SK-N-SH (cell line): Measurements from ENCODE around the gene BTBD9. TPM values are rescaled to one million over a fixed set of nuclear protein-coding genes. Genes with fewer than 3 reads are reported as not detected.

Experiments used
- CTCF ChIA-PET: fragments of 300-600, 350-600 bp; formaldehyde crosslinking; extraction: SDS; loops from one replicate; lab custom pipeline; 2021; lab: Yijun Ruan, JAX
- POLR2A ChIA-PET: fragments of 350-600 bp; sonication (Branson Sonifier 250); formaldehyde crosslinking; extraction: SDS; loops from one replicate; lab custom pipeline; 2020; ENCODE audit warnings: antibody characterized with exemption, inconsistent platforms; lab: Yijun Ruan, JAX
- DNase-seq: peaks from one replicate; pipeline ENCODE4 v3.0.0; 2012
- H2AFZ ChIP-seq: fragments of 200-600 bp; sonication (generic); 2 replicates; pipeline ENCODE4 v1.8.1; 2016; ENCODE audit warnings: antibody characterized with exemption, mild to moderate bottlenecking, low read depth
- H3F3A ChIP-seq: fragments of 200-600 bp; sonication (generic); replicated peaks from 2 replicates; pipeline ENCODE3; 2016; ENCODE audit warnings: antibody characterized with exemption, mild to moderate bottlenecking; ENCODE audit not compliant: insufficient read depth
- H3K27ac ChIP-seq, 2 experiments: fragments of 200-500 bp in 1 of 2; fragments of 200-600 bp in 1 of 2; sonication (Bioruptor generic) in 1 of 2; sonication (generic), shearing (Covaris generic) in 1 of 2; 2 replicates each; pipeline versions ENCODE4 v1.5.1 to v1.6.1; 2014 to 2016; ENCODE audit warnings: low read depth in 2 of 2, inconsistent platforms in 1 of 2, low read length in 1 of 2, mild to moderate bottlenecking in 1 of 2, mixed read lengths in 1 of 2
- H3K27me3 ChIP-seq: fragments of 200-600 bp; sonication (generic), shearing (Covaris generic); 2 replicates; pipeline ENCODE4 v1.6.1; 2016; ENCODE audit warnings: mixed run types; ENCODE audit not compliant: insufficient read depth
- H3K36me3 ChIP-seq, 2 experiments: fragments of 200-500 bp in 1 of 2; fragments of 200-600 bp in 1 of 2; sonication (Bioruptor generic) in 1 of 2; sonication (generic) in 1 of 2; replicated peaks in 1 of 2; 2 replicates each; pipeline versions ENCODE3 to v1.5.1; 2014 to 2016; ENCODE audit warnings: low read length in 1 of 2, mild to moderate bottlenecking in 1 of 2; ENCODE audit not compliant: insufficient read depth in 2 of 2, control insufficient read depth in 1 of 2
- H3K4me1 ChIP-seq, 2 experiments: fragments of 200-500 bp in 1 of 2; fragments of 200-600 bp in 1 of 2; sonication (Bioruptor generic) in 1 of 2; sonication (generic), shearing (Covaris generic) in 1 of 2; 2 replicates each; pipeline versions ENCODE4 v1.5.1 to v1.6.1; 2014 to 2016; ENCODE audit warnings: low read depth in 1 of 2, low read length in 1 of 2, mixed run types in 1 of 2; ENCODE audit not compliant: insufficient read depth in 2 of 2, control insufficient read depth in 1 of 2
- H3K4me2 ChIP-seq: fragments of 200-600 bp; sonication (generic), shearing (Covaris generic); 2 replicates; pipeline ENCODE4 v1.6.1; 2017; ENCODE audit warnings: mixed run types
- H3K4me3 ChIP-seq, 2 experiments: fragments of 200-500 bp in 1 of 2; fragments of 200-600 bp in 1 of 2; sonication (Bioruptor generic) in 1 of 2; sonication (generic), shearing (Covaris generic) in 1 of 2; 2 replicates each; pipeline versions ENCODE4 v1.5.1 to v1.8.1; 2014 to 2016; ENCODE audit warnings: low read depth in 2 of 2, inconsistent platforms in 1 of 2, low read length in 1 of 2, mild to moderate bottlenecking in 1 of 2, mixed read lengths in 1 of 2, moderate library complexity in 1 of 2
- H3K79me2 ChIP-seq: fragments of 200-600 bp; sonication (generic); 2 replicates; pipeline ENCODE4 v1.8.1; 2017; ENCODE audit warnings: mild to moderate bottlenecking; ENCODE audit not compliant: insufficient read depth
- H3K9ac ChIP-seq: fragments of 200-600 bp; sonication (generic); 2 replicates; pipeline ENCODE4 v1.6.1; 2017; ENCODE audit warnings: mixed run types
- H3K9me2 ChIP-seq: fragments of 200-600 bp; sonication (generic); 2 replicates; pipeline ENCODE4 v1.6.1; 2017; ENCODE audit warnings: mixed run types
- H3K9me3 ChIP-seq: fragments of 200-600 bp; sonication (generic); 2 replicates; pipeline ENCODE4 v1.6.1; 2017; ENCODE audit warnings: mixed run types, mild to moderate bottlenecking, moderate library complexity
- H4K20me1 ChIP-seq: fragments of 200-600 bp; sonication (generic); 2 replicates; pipeline ENCODE4 v1.6.1; 2017; ENCODE audit warnings: mild to moderate bottlenecking, mixed run types; ENCODE audit not compliant: insufficient read depth
- CHD2 ChIP-seq: fragments of 150-350 bp; IDR thresholded peaks from 2 replicates; pipeline ENCODE4 v1.6.1; 2018; ENCODE audit warnings: low read length; ENCODE audit not compliant: partially characterized antibody
- ELF1 ChIP-seq: IDR thresholded peaks from 2 replicates; pipeline ENCODE4 v1.4.0; 2012
- FOSL2 ChIP-seq: IDR thresholded peaks from 2 replicates; pipeline ENCODE4 v1.4.0; 2012; ENCODE audit warnings: low read depth, mild to moderate bottlenecking, moderate library complexity, borderline replicate concordance
- JUND ChIP-seq: IDR thresholded peaks from 2 replicates; pipeline ENCODE4 v1.4.0; 2012
- MEF2A ChIP-seq: IDR thresholded peaks from 2 replicates; pipeline ENCODE4 v1.4.0; 2012; ENCODE audit warnings: low read depth, borderline replicate concordance
- MXI1 ChIP-seq: IDR thresholded peaks from 2 replicates; pipeline ENCODE4 v1.6.1; 2012; ENCODE audit warnings: mild to moderate bottlenecking, low read depth, low read length, improper control_type of control experiment
- RAD21 ChIP-seq: IDR thresholded peaks from 2 replicates; pipeline ENCODE4 v1.6.1; 2012; ENCODE audit warnings: mild to moderate bottlenecking, low read length
- RCOR1 ChIP-seq: fragments of 150-350 bp; IDR thresholded peaks from 2 replicates; pipeline ENCODE4 v1.6.1; 2017; ENCODE audit warnings: antibody characterized with exemption, low read length
- RFX5 ChIP-seq: IDR thresholded peaks from 2 replicates; pipeline ENCODE4 v1.6.1; 2012; ENCODE audit warnings: mild to moderate bottlenecking, improper control_type of control experiment, low read length
- SIN3A ChIP-seq: IDR thresholded peaks from 2 replicates; pipeline ENCODE4 v1.6.1; 2012; ENCODE audit warnings: low read depth, mild to moderate bottlenecking, low read length, moderate library complexity, borderline replicate concordance
- TCF12 ChIP-seq: IDR thresholded peaks from 2 replicates; pipeline ENCODE4 v1.4.0; 2012
- YY1 ChIP-seq: IDR thresholded peaks from 2 replicates; pipeline ENCODE4 v1.4.0; 2012; ENCODE audit warnings: low read depth, mild to moderate bottlenecking
- WGBS: methylation state at CpG from one replicate; pipeline ENCODE4 v1.1.6; 2017; ENCODE audit warnings: low lambda C conversion rate; 5-methylcytosine and 5-hydroxymethylcytosine counted together
- polyA plus RNA-seq, 3 experiments: library from polyadenylated mRNA; depleted of rRNA; stranded (reverse); fragments of >200 nt; gene quantifications; 2 replicates each; pipeline ENCODE4 v1.2.3, GENCODE V29; 2012
- TF ChIP-seq, protein P1 (sequence below): IDR thresholded peaks from 2 replicates; pipeline ENCODE4 v1.4.0; 2012; ENCODE audit warnings: low read depth, borderline replicate concordance
- TF ChIP-seq, protein P2 (sequence below): fragments of 150-350 bp; IDR thresholded peaks from 2 replicates; pipeline ENCODE4 v1.6.1; 2016; ENCODE audit warnings: mild to moderate bottlenecking, low read depth, low read length
- TF ChIP-seq, protein P3 (sequence below): IDR thresholded peaks from 2 replicates; pipeline ENCODE4 v1.6.1; 2012; ENCODE audit warnings: mild to moderate bottlenecking, low read depth, low read length, moderate library complexity
- TF ChIP-seq, protein P4 (sequence below): IDR thresholded peaks from 2 replicates; pipeline ENCODE4 v1.4.0; 2012; ENCODE audit warnings: low read depth, borderline replicate concordance
- TF ChIP-seq, protein P5 (sequence below): IDR thresholded peaks from 2 replicates; pipeline ENCODE4 v1.4.0; 2012; ENCODE audit warnings: low read depth

The BTBD9 gene
- polyA plus RNA-seq, 1 of the 3 experiments (the other 2 are of a cell fraction) = 2.2 TPM

GRCh38 chr6:38184585-38185080 lies 455.1 kb downstream of the BTBD9 start:
- no peaks in the 10 kb centered on the region for H3K79me2 ChIP-seq
- no peak overlapping the region for H3K4me3 ChIP-seq
- no peaks in the 10 kb centered on the region for H3K9me3 ChIP-seq
- H3K27me3 ChIP-seq = no peaks in the 10 kb centered on the region
- H3K9me2 ChIP-seq = no peaks in the 10 kb centered on the region
- POLR2A ChIA-PET = interaction anchor here (0.6 kb wide), 1 partner anchor 479 kb away, joined by 5 read pairs; no protein-coding TSS in a partner anchor
- H3F3A ChIP-seq = no peaks in the 10 kb centered on the region
- no peak overlapping the region for H2AFZ ChIP-seq
- H3K36me3 ChIP-seq = no peaks in the 10 kb centered on the region
- TF ChIP-seq JUND (no peak), TCF12 (no peak), RAD21 (no peak), MXI1 (0 out of 2 replicates have a peak, but pooled peaks have one; percentile 18), SIN3A (no peak), RCOR1 (no peak)
- TF ChIP-seq, protein P1, sequence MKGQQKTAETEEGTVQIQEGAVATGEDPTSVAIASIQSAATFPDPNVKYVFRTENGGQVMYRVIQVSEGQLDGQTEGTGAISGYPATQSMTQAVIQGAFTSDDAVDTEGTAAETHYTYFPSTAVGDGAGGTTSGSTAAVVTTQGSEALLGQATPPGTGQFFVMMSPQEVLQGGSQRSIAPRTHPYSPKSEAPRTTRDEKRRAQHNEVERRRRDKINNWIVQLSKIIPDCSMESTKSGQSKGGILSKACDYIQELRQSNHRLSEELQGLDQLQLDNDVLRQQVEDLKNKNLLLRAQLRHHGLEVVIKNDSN = no peak
- CTCF ChIA-PET = interaction anchor here (1.1 to 1.5 kb wide), 2 partner anchors 9 to 95 kb away, joined by 3 to 5 read pairs; no protein-coding TSS in a partner anchor
- no peak overlapping the region for H3K4me2 ChIP-seq
- peak; percentile 69 for DNase-seq
- no peaks in the 10 kb centered on the region for H4K20me1 ChIP-seq
- H3K27ac ChIP-seq = peak overlapping the region in 1 of 2 experiments; percentile 47; a peak in 1 of 4 replicates
- peaks cover 0 to 31% of the 10 kb centered on the region in 2 experiments; a peak in 2 of 4 replicates for H3K4me1 ChIP-seq
- no peak overlapping the region for H3K9ac ChIP-seq
- 72% methylated on average over 9 of the region's 11 CpGs for WGBS

GRCh38 chr6:38183856-38184584 lies 455.7 kb downstream of the BTBD9 start:
- Histone ChIP-seq H2AFZ (no peak overlapping the region), H3F3A (no peaks in the 10 kb centered on the region), H3K4me1 (peaks cover 0 to 35% of the 10 kb centered on the region in 2 experiments; a peak in 2 of 4 replicates), H3K9me3 (no peaks in the 10 kb centered on the region), H3K9ac (no peak overlapping the region), H3K36me3 (no peaks in the 10 kb centered on the region), H3K27me3 (no peaks in the 10 kb centered on the region), H3K27ac (peak overlapping the region in 1 of 2 experiments; percentile 47; a peak in 1 of 4 replicates), H3K79me2 (no peaks in the 10 kb centered on the region), H4K20me1 (no peaks in the 10 kb centered on the region), H3K9me2 (no peaks in the 10 kb centered on the region), H3K4me2 (no peak overlapping the region), H3K4me3 (no peak overlapping the region)
- no peak for DNase-seq
- ChIA-PET CTCF (interaction anchor here (1.1 kb wide), 2 partner anchors 95 to 310 kb away, joined by 3 to 5 read pairs; no protein-coding TSS in a partner anchor), POLR2A (interaction anchor here (0.6 kb wide), 1 partner anchor 479 kb away, joined by 5 read pairs; no protein-coding TSS in a partner anchor)
- 86% methylated on average over 12 of the region's 13 CpGs for WGBS
- no peak for TF ChIP-seq RAD21
- no peak for TF ChIP-seq SIN3A
- TF ChIP-seq, protein P2, sequence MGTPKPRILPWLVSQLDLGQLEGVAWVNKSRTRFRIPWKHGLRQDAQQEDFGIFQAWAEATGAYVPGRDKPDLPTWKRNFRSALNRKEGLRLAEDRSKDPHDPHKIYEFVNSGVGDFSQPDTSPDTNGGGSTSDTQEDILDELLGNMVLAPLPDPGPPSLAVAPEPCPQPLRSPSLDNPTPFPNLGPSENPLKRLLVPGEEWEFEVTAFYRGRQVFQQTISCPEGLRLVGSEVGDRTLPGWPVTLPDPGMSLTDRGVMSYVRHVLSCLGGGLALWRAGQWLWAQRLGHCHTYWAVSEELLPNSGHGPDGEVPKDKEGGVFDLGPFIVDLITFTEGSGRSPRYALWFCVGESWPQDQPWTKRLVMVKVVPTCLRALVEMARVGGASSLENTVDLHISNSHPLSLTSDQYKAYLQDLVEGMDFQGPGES = no peak
- TF ChIP-seq, protein P3, sequence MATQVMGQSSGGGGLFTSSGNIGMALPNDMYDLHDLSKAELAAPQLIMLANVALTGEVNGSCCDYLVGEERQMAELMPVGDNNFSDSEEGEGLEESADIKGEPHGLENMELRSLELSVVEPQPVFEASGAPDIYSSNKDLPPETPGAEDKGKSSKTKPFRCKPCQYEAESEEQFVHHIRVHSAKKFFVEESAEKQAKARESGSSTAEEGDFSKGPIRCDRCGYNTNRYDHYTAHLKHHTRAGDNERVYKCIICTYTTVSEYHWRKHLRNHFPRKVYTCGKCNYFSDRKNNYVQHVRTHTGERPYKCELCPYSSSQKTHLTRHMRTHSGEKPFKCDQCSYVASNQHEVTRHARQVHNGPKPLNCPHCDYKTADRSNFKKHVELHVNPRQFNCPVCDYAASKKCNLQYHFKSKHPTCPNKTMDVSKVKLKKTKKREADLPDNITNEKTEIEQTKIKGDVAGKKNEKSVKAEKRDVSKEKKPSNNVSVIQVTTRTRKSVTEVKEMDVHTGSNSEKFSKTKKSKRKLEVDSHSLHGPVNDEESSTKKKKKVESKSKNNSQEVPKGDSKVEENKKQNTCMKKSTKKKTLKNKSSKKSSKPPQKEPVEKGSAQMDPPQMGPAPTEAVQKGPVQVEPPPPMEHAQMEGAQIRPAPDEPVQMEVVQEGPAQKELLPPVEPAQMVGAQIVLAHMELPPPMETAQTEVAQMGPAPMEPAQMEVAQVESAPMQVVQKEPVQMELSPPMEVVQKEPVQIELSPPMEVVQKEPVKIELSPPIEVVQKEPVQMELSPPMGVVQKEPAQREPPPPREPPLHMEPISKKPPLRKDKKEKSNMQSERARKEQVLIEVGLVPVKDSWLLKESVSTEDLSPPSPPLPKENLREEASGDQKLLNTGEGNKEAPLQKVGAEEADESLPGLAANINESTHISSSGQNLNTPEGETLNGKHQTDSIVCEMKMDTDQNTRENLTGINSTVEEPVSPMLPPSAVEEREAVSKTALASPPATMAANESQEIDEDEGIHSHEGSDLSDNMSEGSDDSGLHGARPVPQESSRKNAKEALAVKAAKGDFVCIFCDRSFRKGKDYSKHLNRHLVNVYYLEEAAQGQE = no peak
- TF ChIP-seq, protein P4, sequence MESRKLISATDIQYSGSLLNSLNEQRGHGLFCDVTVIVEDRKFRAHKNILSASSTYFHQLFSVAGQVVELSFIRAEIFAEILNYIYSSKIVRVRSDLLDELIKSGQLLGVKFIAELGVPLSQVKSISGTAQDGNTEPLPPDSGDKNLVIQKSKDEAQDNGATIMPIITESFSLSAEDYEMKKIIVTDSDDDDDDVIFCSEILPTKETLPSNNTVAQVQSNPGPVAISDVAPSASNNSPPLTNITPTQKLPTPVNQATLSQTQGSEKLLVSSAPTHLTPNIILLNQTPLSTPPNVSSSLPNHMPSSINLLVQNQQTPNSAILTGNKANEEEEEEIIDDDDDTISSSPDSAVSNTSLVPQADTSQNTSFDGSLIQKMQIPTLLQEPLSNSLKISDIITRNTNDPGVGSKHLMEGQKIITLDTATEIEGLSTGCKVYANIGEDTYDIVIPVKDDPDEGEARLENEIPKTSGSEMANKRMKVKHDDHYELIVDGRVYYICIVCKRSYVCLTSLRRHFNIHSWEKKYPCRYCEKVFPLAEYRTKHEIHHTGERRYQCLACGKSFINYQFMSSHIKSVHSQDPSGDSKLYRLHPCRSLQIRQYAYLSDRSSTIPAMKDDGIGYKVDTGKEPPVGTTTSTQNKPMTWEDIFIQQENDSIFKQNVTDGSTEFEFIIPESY = no peak
- no peak for TF ChIP-seq RCOR1
- no peak for TF ChIP-seq ELF1
- TF ChIP-seq, protein P5, sequence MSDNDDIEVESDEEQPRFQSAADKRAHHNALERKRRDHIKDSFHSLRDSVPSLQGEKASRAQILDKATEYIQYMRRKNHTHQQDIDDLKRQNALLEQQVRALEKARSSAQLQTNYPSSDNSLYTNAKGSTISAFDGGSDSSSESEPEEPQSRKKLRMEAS = no peak
- TF ChIP-seq YY1 = no peak
- no peak for TF ChIP-seq MEF2A
- no peak for TF ChIP-seq CHD2
- no peak for TF ChIP-seq FOSL2
- TF ChIP-seq MXI1 = no peak
- no peak for TF ChIP-seq RFX5
